Kidney (tissue), 14 donors: ENCODE measurements around the gene LPIN2. TPM values are rescaled to one million over a fixed set of nuclear protein-coding genes. Genes with fewer than 3 reads are reported as not detected.

Experiments
- DNase-seq, 5 donors: peaks; one replicate each; pipeline ENCODE4 v3.0.0-alpha.2; 2013 to 2020
- FAIRE-seq: peaks from 2 replicates; lab custom pipeline; 2012; peaks lifted over from hg19 to GRCh38; lab: Jason Lieb, UNC
- H3K27ac ChIP-seq, 2 donors: one replicate each; pipeline ENCODE4 v1.7.0; 2013; ENCODE audit warnings: low read depth in 2 of 2, low read length in 2 of 2, inconsistent platforms in 1 of 2
- H3K27me3 ChIP-seq: one replicate; pipeline ENCODE4 v1.7.1; 2013; ENCODE audit warnings: low read length, inconsistent platforms; ENCODE audit not compliant: control insufficient read depth, insufficient read depth
- H3K36me3 ChIP-seq, 3 donors: one replicate each; pipeline versions ENCODE4 v1.7.0 to v1.7.1; 2013; ENCODE audit warnings: low read length in 3 of 3, control low read depth in 1 of 3, inconsistent platforms in 1 of 3; ENCODE audit not compliant: insufficient read depth in 3 of 3, control insufficient read depth in 2 of 3
- H3K4me1 ChIP-seq, 3 donors: one replicate each; pipeline versions ENCODE4 v1.7.0 to v1.7.1; 2013; ENCODE audit warnings: low read length in 3 of 3, inconsistent platforms in 1 of 3, low read depth in 1 of 3; ENCODE audit not compliant: control insufficient read depth in 2 of 3, insufficient read depth in 2 of 3
- H3K4me3 ChIP-seq, 3 donors: one replicate each; pipeline versions ENCODE4 v1.7.0 to v1.8.1; 2013; ENCODE audit warnings: low read length in 3 of 3, control low read depth in 1 of 3, inconsistent platforms in 1 of 3
- H3K9ac ChIP-seq, 3 donors: one replicate each; pipeline versions ENCODE4 v1.7.0 to v1.7.1; 2013; ENCODE audit warnings: low read length in 3 of 3, control low read depth in 1 of 3, inconsistent platforms in 1 of 3
- H3K9me3 ChIP-seq, 3 donors: one replicate each; pipeline versions ENCODE4 v1.7.0 to v1.7.1; 2013; ENCODE audit warnings: low read length in 3 of 3, control low read depth in 1 of 3, inconsistent platforms in 1 of 3; ENCODE audit not compliant: control insufficient read depth in 2 of 3, insufficient read depth in 1 of 3
- CTCF ChIP-seq: IDR thresholded peaks from 3 replicates; pipeline ENCODE4 v1.5.1; 2012; ENCODE audit warnings: mild to moderate bottlenecking, moderate library complexity, borderline replicate concordance; ENCODE audit not compliant: insufficient read depth; ENCODE audit errors: extremely low read depth
- intact Hi-C: fragments of 100-400 bp; cut with DNase I; formaldehyde crosslinking; loops from one replicate; pipeline ENCODE4 v1.11.1; 2022
- polyA plus RNA-seq: library from polyadenylated mRNA; stranded (reverse); fragments of 350-450 nt; fragmentation: Illumina TruSeq; extraction: RNeasy Lipid Tissue Mini Kit (QIAGEN cat#74804); gene quantifications from one replicate; pipeline ENCODE4 v1.2.3, GENCODE V29; 2014; ENCODE audit warnings: low read depth, low replicate concordance; ENCODE audit not compliant: insufficient read depth
- total RNA-seq: library from RNA; stranded (reverse); fragmentation: NEBNext Ultra II Directional; extraction: Animal tissue kit (Norgen Biotek cat#: 25700); gene quantifications from one replicate; pipeline ENCODE4 v1.2.1, GENCODE V29; 2021
- donor health status: control.
- donor health status: control.
- donor health status: control.
- donor health status: control.
- donor health status: control.
- donor health status: DM: yes; HTN: yes; CAD: no.
- donor health status: Normal renal cell carcinoma (clear cell type).

The LPIN2 gene
- total and polyA plus RNA-seq, 2 donors from 2014 or later: 14.3 to 52.3 TPM

- intact Hi-C loops: no loop called here
- Histone ChIP-seq H3K9ac (peak overlapping the region in 2 of 3 donors; percentile 29 to 37), H3K36me3 (no peaks in the 10 kb centered on the region), H3K4me1 (peaks cover 0 to 72% (median 36%) of the 10 kb centered on the region in 3 donors), H3K4me3 (peak overlapping the region in 2 of 3 donors; percentile 15 to 44), H3K9me3 (no peaks in the 10 kb centered on the region), H3K27ac (peak overlapping the region; percentile 80 to 97), H3K27me3 (no peaks in the 10 kb centered on the region)
- FAIRE-seq (no peak), DNase-seq (no peak)
- no peak for TF ChIP-seq CTCF
Observed at GRCh38 chr18:2970772-2971659, 41.9 kb downstream of the LPIN2 start.

- H3K9ac ChIP-seq: no peak overlapping the region
- no peaks in the 10 kb centered on the region for H3K36me3 ChIP-seq
- H3K4me3 ChIP-seq: no peak overlapping the region
- H3K27ac ChIP-seq: peak overlapping the region; percentile 26 to 97
- DNase-seq (no peak), FAIRE-seq (no peak)
- no peaks in the 10 kb centered on the region for H3K27me3 ChIP-seq
- no peak for TF ChIP-seq CTCF
- H3K9me3 ChIP-seq: no peaks in the 10 kb centered on the region
- H3K4me1 ChIP-seq: peaks cover 0 to 70% (median 34%) of the 10 kb centered on the region in 3 donors
- intact Hi-C loops: no loop called here
Observed at GRCh38 chr18:2970344-2970743, 42.6 kb downstream of the LPIN2 start.

GRCh38 chr18:2969695-2970094 lies 43.2 kb downstream of the LPIN2 start:
- H3K9me3 ChIP-seq: no peaks in the 10 kb centered on the region
- TF ChIP-seq CTCF: no peak
- peaks cover 0 to 70% (median 33%) of the 10 kb centered on the region in 3 donors for H3K4me1 ChIP-seq
- H3K9ac ChIP-seq: no peak overlapping the region
- no peak overlapping the region for H3K4me3 ChIP-seq
- no peaks in the 10 kb centered on the region for H3K27me3 ChIP-seq
- peak overlapping the region; percentile 26 to 97 for H3K27ac ChIP-seq
- intact Hi-C loops: no loop called here
- FAIRE-seq (no peak), DNase-seq (no peak)
- H3K36me3 ChIP-seq: no peaks in the 10 kb centered on the region
